Measurements from ENCODE around the gene LDLRAD4.

DNA sequence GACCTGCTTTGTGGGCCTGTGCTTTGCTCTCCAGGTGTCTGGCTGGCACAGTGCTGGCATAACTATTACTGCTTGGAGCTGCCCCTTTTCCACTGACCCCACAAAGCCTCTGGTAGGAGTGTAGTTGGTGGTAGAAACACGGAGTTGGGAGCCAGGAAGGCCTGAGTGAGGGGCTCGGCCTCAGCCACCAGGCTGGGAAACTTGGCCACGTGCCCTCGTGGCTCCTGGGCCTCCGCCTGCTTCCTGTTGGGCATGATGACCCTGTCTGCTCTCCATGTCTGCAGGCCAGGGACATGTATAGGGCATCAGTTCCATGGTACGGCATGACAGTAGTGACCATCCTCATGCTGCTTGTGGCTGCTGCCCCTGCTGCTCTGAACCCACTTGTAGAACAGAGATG lies 266.6 kb downstream of the LDLRAD4 start:
- TF ChIP-seq ESRRG (CRISPR knock-in tag; IDR thresholded peaks at IDR 0.05), result no peak
- no peak for TF ChIP-seq GLIS3 (CRISPR knock-in tag; IDR thresholded peaks at IDR 0.05)
- no peak for TF ChIP-seq ZFP3 (CRISPR knock-in tag; IDR thresholded peaks at IDR 0.05)
- no peak for TF ChIP-seq PATZ1 (CRISPR knock-in tag; IDR thresholded peaks at IDR 0.05; ENCODE audit: borderline replicate concordance)
- no peak for TF ChIP-seq ARNTL (CRISPR knock-in tag; IDR thresholded peaks at IDR 0.05; ENCODE audit: borderline replicate concordance, low read depth)
- TF ChIP-seq RARB (CRISPR knock-in tag; IDR thresholded peaks at IDR 0.05), result no peak
- TF ChIP-seq, protein P1, sequence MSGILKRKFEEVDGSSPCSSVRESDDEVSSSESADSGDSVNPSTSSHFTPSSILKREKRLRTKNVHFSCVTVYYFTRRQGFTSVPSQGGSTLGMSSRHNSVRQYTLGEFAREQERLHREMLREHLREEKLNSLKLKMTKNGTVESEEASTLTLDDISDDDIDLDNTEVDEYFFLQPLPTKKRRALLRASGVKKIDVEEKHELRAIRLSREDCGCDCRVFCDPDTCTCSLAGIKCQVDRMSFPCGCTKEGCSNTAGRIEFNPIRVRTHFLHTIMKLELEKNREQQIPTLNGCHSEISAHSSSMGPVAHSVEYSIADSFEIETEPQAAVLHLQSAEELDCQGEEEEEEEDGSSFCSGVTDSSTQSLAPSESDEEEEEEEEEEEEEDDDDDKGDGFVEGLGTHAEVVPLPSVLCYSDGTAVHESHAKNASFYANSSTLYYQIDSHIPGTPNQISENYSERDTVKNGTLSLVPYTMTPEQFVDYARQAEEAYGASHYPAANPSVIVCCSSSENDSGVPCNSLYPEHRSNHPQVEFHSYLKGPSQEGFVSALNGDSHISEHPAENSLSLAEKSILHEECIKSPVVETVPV (CRISPR knock-in tag; IDR thresholded peaks at IDR 0.05), result no peak
- TF ChIP-seq, protein P2, sequence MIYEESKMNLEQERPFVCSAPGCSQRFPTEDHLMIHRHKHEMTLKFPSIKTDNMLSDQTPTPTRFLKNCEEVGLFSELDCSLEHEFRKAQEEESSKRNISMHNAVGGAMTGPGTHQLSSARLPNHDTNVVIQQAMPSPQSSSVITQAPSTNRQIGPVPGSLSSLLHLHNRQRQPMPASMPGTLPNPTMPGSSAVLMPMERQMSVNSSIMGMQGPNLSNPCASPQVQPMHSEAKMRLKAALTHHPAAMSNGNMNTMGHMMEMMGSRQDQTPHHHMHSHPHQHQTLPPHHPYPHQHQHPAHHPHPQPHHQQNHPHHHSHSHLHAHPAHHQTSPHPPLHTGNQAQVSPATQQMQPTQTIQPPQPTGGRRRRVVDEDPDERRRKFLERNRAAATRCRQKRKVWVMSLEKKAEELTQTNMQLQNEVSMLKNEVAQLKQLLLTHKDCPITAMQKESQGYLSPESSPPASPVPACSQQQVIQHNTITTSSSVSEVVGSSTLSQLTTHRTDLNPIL (CRISPR knock-in tag; IDR thresholded peaks at IDR 0.05; ENCODE audit: low read depth), result no peak
- TF ChIP-seq BACH2 (CRISPR knock-in tag; IDR thresholded peaks at IDR 0.05; ENCODE audit: borderline replicate concordance), result no peak
- no peak for TF ChIP-seq ZNF70 (CRISPR knock-in tag; IDR thresholded peaks at IDR 0.05)
- TF ChIP-seq ZC3H10 (CRISPR knock-in tag; IDR thresholded peaks at IDR 0.05), result no peak

Measured in SK-N-SH treated with all-trans-retinoic acid at 6 μM for 48 hours (cell line).